ENCODE data around the gene RNF167.

- TF ChIP-seq POLR2A (IDR thresholded peaks at IDR 0.05) (no peak), EP300 (IDR thresholded peaks at IDR 0.05) (no peak)
- TF ChIP-seq, protein P1, sequence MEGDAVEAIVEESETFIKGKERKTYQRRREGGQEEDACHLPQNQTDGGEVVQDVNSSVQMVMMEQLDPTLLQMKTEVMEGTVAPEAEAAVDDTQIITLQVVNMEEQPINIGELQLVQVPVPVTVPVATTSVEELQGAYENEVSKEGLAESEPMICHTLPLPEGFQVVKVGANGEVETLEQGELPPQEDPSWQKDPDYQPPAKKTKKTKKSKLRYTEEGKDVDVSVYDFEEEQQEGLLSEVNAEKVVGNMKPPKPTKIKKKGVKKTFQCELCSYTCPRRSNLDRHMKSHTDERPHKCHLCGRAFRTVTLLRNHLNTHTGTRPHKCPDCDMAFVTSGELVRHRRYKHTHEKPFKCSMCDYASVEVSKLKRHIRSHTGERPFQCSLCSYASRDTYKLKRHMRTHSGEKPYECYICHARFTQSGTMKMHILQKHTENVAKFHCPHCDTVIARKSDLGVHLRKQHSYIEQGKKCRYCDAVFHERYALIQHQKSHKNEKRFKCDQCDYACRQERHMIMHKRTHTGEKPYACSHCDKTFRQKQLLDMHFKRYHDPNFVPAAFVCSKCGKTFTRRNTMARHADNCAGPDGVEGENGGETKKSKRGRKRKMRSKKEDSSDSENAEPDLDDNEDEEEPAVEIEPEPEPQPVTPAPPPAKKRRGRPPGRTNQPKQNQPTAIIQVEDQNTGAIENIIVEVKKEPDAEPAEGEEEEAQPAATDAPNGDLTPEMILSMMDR (IDR thresholded peaks at IDR 0.05), result no peak
Measured at GRCh38 chr17:4898927-4899326, 41.1 kb upstream of the RNF167 start.

Data from ovary (tissue), 3 donors.